ENCODE measurements around the gene TMEM50A. TPM values are rescaled to one million over a fixed set of nuclear protein-coding genes. Genes with fewer than 3 reads are reported as not detected.

The TMEM50A gene
- total and polyA plus RNA-seq, 9 of the 15 experiments (the other 6 are each of a cell fraction or from before 2014, with no cell fraction given) = 43.7 to 195 (median 137) TPM

- TF ChIP-seq CHD7 (IDR thresholded peaks at IDR 0.05; ENCODE audit: low read depth, low read length) (no peak), PML (IDR thresholded peaks at IDR 0.05; ENCODE audit: low read length) (no peak)
Observed at GRCh38 chr1:25355841-25356395, 17.8 kb downstream of the TMEM50A start (continued).
